GM18858 (cell line): ENCODE measurements around the gene SMPD2.

Source experiments
- ATAC-seq: cut with Tn5 transposase; IDR thresholded peaks from one replicate; pipeline ENCODE4 v1.9.1; 2021; ENCODE audit not compliant: unreplicated experiment

SMPD2 gene

DNA sequence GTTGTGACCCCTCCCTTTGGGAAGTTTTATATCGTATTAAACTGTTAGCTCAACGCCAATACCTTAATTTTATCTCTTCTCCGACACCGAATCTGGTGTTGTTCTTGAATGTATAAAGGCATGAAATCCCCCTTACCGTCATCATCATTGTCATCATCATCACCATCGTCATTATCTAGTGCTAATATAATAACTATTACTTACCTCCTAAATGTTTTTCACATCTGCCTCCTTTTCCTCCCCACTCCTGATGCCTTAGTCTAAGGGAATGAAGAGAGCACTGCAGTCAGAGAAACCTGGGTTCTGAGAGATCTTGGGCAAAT, 43.2 kb downstream of the SMPD2 start:
- no peak for ATAC-seq

GRCh38 chr6:109484122-109484521, 43.6 kb downstream of the SMPD2 start:
- ATAC-seq = no peak

DNA sequence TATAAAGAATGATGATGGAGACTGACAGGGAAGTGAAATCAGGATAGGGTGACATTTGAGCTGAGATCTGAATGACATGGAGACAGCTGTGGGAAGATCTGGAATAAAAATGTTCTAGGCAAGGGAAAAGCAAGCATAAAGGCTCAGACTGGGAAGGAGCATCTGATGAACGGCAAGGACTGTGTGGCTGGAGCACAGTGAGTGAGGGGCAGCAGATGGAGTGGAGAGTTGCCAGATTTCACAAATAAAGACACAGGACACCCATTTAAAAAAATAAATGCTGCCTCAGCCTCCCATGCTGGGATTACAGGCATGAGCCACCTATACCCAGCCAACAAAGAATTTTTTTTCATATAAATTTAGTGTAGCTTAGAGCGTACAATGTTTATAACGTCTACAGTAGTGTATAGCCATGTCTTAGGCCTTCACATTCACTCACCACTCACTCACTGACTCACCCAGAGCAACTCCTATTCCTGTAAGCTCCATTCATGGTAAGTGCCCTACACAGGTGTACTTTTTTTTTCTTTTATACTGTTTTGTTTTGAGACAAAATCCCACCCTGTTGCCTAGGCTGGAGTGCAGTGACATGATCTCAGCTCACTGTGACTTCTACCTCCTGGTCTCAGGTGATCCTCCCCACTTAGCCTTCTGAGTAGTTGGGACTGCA, 44.9 kb downstream of the SMPD2 start:
- no peak for ATAC-seq

DNA sequence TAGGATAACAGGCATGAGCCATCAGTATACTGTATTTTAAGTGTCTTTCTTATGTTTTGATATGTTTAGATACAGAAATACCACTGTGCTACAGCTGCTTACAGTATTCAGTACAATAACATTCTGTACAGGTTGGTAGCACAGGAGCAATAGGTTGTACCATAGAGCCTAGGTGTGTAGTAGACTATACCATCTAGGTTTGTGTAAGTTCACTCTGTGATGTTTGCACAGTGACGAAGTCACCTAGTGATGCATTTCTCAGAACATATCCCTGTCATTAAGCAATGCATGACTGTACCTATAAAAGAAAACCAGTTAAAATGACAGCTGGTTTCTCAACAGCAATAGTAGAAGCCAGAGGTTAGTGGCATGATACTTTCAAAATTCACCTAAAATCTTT, 45.5 kb downstream of the SMPD2 start:
- no peak for ATAC-seq

DNA sequence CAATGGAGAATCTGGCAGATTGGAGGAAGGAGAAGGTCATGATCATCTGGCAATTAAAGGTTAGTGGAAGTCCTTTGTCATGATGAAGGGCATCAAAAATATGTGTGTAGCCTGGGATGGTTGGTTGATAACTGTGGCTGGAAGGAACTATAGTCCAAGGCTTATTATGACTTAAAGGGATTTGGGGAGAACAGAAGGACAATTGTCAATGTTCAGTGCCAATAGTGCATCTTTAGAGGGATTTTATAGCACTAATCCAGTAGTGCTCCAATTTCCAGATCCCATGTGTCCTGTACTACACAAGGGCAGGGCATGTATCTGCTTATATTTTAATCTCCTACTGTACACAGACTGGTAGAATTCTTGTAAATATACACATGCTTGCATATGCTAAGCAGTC, 47.5 kb downstream of the SMPD2 start:
- no peak for ATAC-seq

- ATAC-seq = no peak
These were observed 50.2 kb downstream of the SMPD2 start for GRCh38 chr6:109490713-109491112.

DNA sequence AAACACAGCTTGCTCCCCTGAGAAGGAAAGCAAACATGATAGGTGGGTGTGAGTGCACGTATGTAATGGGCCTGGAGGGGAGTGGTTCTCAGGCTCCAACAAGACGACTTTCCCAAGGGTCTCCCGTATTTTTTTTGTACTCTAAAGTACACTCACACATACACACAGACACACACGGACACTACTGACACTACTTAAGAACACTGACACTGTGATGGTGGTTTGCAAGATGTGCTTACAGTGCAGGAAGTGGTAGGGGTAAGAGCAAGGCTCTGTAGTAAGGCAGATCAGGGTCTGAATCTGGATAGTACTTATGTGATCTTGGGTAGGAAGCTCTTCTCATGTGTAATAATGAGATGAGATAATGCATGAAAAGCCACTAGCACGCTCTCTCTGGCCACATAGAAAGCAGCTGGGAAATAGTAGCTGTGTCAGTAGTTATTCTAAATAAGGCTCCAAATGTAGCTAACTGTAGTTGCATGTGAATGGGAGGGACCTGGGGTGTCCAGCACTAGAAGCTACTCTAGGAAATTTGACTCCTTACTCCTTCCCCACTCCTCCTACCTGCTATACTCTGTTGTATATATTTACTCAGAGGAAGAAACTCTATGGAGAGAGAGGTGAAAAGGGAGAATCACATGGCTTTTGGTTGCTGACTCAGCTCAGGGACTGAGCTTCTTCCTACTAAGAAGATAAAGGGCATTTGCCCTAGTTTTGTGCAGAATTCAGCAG, 50.8 kb downstream of the SMPD2 start:
- ATAC-seq = no peak
